Neuron (in vitro differentiated cells): ENCODE results near the gene NPAS3.

Experiments used
- H2AFZ ChIP-seq: one replicate; pipeline ENCODE4 v1.6.1; 2013; ENCODE audit warnings: low read depth, mild to moderate bottlenecking, inconsistent platforms, low read length, moderate library complexity
- H3K27me3 ChIP-seq: one replicate; pipeline ENCODE4 v1.6.1; 2013; ENCODE audit warnings: low read length; ENCODE audit not compliant: insufficient read depth
- H3K36me3 ChIP-seq: one replicate; pipeline ENCODE4 v1.6.1; 2013; ENCODE audit warnings: low read length; ENCODE audit not compliant: insufficient read depth
- H3K4me1 ChIP-seq: one replicate; pipeline ENCODE4 v1.6.1; 2013; ENCODE audit warnings: low read length; ENCODE audit not compliant: insufficient read depth
- H3K4me3 ChIP-seq: 2 replicates; pipeline ENCODE4 v1.5.1; 2013; ENCODE audit warnings: mild to moderate bottlenecking, low read length, moderate library complexity
- H3K9me3 ChIP-seq: one replicate; pipeline ENCODE4 v1.6.1; 2013; ENCODE audit warnings: low read length

The NPAS3 gene

GRCh38 chr14:33521192-33521591 lies 582.5 kb downstream of the NPAS3 start:
- Histone ChIP-seq H3K4me1 (peaks cover 24% of the 10 kb centered on the region), H3K36me3 (no peaks in the 10 kb centered on the region), H3K4me3 (no peak overlapping the region), H2AFZ (no peak overlapping the region), H3K27me3 (no peaks in the 10 kb centered on the region), H3K9me3 (no peaks in the 10 kb centered on the region)

GRCh38 chr14:33524244-33524643 lies 585.6 kb downstream of the NPAS3 start:
- peaks cover under 1% of the 10 kb centered on the region for H3K36me3 ChIP-seq
- no peak overlapping the region for H2AFZ ChIP-seq
- H3K9me3 ChIP-seq, result no peaks in the 10 kb centered on the region
- H3K27me3 ChIP-seq, result no peaks in the 10 kb centered on the region
- H3K4me3 ChIP-seq, result no peak overlapping the region
- H3K4me1 ChIP-seq, result peaks cover 24% of the 10 kb centered on the region

- no peak overlapping the region for H3K4me3 ChIP-seq
- no peak overlapping the region for H2AFZ ChIP-seq
- H3K4me1 ChIP-seq, result peaks cover 15% of the 10 kb centered on the region
- H3K27me3 ChIP-seq, result no peaks in the 10 kb centered on the region
- H3K36me3 ChIP-seq, result peaks cover 2% of the 10 kb centered on the region
- no peaks in the 10 kb centered on the region for H3K9me3 ChIP-seq
These were observed 586.9 kb downstream of the NPAS3 start for GRCh38 chr14:33525626-33526025.

- H2AFZ ChIP-seq, result no peak overlapping the region
- H3K27me3 ChIP-seq, result no peaks in the 10 kb centered on the region
- H3K4me1 ChIP-seq, result peaks cover under 1% of the 10 kb centered on the region
- no peaks in the 10 kb centered on the region for H3K9me3 ChIP-seq
- H3K36me3 ChIP-seq, result peaks cover 2% of the 10 kb centered on the region
- no peak overlapping the region for H3K4me3 ChIP-seq
These were observed 588.5 kb downstream of the NPAS3 start for GRCh38 chr14:33527023-33527634.

- H3K9me3 ChIP-seq, result no peaks in the 10 kb centered on the region
- peaks cover 2% of the 10 kb centered on the region for H3K36me3 ChIP-seq
- no peaks in the 10 kb centered on the region for H3K27me3 ChIP-seq
- H3K4me3 ChIP-seq, result no peak overlapping the region
- no peak overlapping the region for H2AFZ ChIP-seq
- H3K4me1 ChIP-seq, result no peaks in the 10 kb centered on the region
These were observed 590.0 kb downstream of the NPAS3 start for GRCh38 chr14:33528655-33529054.

- peaks cover 11% of the 10 kb centered on the region for H3K4me1 ChIP-seq
- H3K27me3 ChIP-seq, result no peaks in the 10 kb centered on the region
- H2AFZ ChIP-seq, result no peak overlapping the region
- H3K36me3 ChIP-seq, result peaks cover 2% of the 10 kb centered on the region
- H3K9me3 ChIP-seq, result no peaks in the 10 kb centered on the region
- no peak overlapping the region for H3K4me3 ChIP-seq
These were observed 591.4 kb downstream of the NPAS3 start for GRCh38 chr14:33529787-33530757.

GRCh38 chr14:33532553-33532952 lies 593.9 kb downstream of the NPAS3 start:
- Histone ChIP-seq H3K36me3 (peaks cover 2% of the 10 kb centered on the region), H2AFZ (no peak overlapping the region), H3K4me3 (no peak overlapping the region), H3K9me3 (no peaks in the 10 kb centered on the region), H3K4me1 (peaks cover 11% of the 10 kb centered on the region), H3K27me3 (no peaks in the 10 kb centered on the region)

- no peaks in the 10 kb centered on the region for H3K9me3 ChIP-seq
- no peak overlapping the region for H3K4me3 ChIP-seq
- H3K27me3 ChIP-seq, result no peaks in the 10 kb centered on the region
- H3K4me1 ChIP-seq, result peaks cover 14% of the 10 kb centered on the region
- no peak overlapping the region for H2AFZ ChIP-seq
- H3K36me3 ChIP-seq, result peaks cover 2% of the 10 kb centered on the region
These were observed 595.4 kb downstream of the NPAS3 start for GRCh38 chr14:33534104-33534503.

- Histone ChIP-seq H3K27me3 (no peaks in the 10 kb centered on the region), H3K9me3 (no peaks in the 10 kb centered on the region), H3K4me1 (peaks cover 19% of the 10 kb centered on the region), H3K36me3 (no peaks in the 10 kb centered on the region), H3K4me3 (no peak overlapping the region), H2AFZ (no peak overlapping the region)
These were observed 596.0 kb downstream of the NPAS3 start for GRCh38 chr14:33534632-33535031.

- Histone ChIP-seq H3K9me3 (no peaks in the 10 kb centered on the region), H3K4me3 (no peak overlapping the region), H3K4me1 (peaks cover 18% of the 10 kb centered on the region), H3K27me3 (no peaks in the 10 kb centered on the region), H2AFZ (no peak overlapping the region), H3K36me3 (peaks cover 3% of the 10 kb centered on the region)
These were observed 601.3 kb downstream of the NPAS3 start for GRCh38 chr14:33539918-33540357.

GRCh38 chr14:33541171-33541570 lies 602.5 kb downstream of the NPAS3 start:
- H3K4me3 ChIP-seq, result no peak overlapping the region
- peaks cover 18% of the 10 kb centered on the region for H3K4me1 ChIP-seq
- H2AFZ ChIP-seq, result no peak overlapping the region
- no peaks in the 10 kb centered on the region for H3K9me3 ChIP-seq
- no peaks in the 10 kb centered on the region for H3K27me3 ChIP-seq
- peaks cover 3% of the 10 kb centered on the region for H3K36me3 ChIP-seq

GRCh38 chr14:33542338-33543287 lies 603.9 kb downstream of the NPAS3 start:
- H3K4me3 ChIP-seq, result no peak overlapping the region
- peaks cover 18% of the 10 kb centered on the region for H3K4me1 ChIP-seq
- H3K27me3 ChIP-seq, result no peaks in the 10 kb centered on the region
- no peak overlapping the region for H2AFZ ChIP-seq
- H3K9me3 ChIP-seq, result no peaks in the 10 kb centered on the region
- H3K36me3 ChIP-seq, result peaks cover 3% of the 10 kb centered on the region
